Inflammatory macrophage treated with lipopolysaccharide for 1 hour (primary cell): ENCODE results near the gene GORAB.

Source experiments
- DNase-seq, 2 donors: peaks; one replicate each; pipeline ENCODE4 v3.0.0-alpha.2; 2020 to 2022

GORAB gene

GRCh38 chr1:170593173-170594011, 61.4 kb downstream of the GORAB start:
- no peak for DNase-seq

- DNase-seq, result no peak
Observed at GRCh38 chr1:170594066-170594626, 62.2 kb downstream of the GORAB start.

GRCh38 chr1:170596701-170597100, 64.7 kb downstream of the GORAB start:
- no peak for DNase-seq

GRCh38 chr1:170598618-170599017, 66.7 kb downstream of the GORAB start:
- DNase-seq, result no peak

- DNase-seq, result no peak
Observed at GRCh38 chr1:170599033-170599432, 67.1 kb downstream of the GORAB start.

GRCh38 chr1:170601866-170602265, 69.9 kb downstream of the GORAB start:
- no peak for DNase-seq
